SH-SY5Y (cell line): ENCODE data around the gene ARHGAP45.

Source experiments
- GATA2 ChIP-seq: IDR thresholded peaks from 2 replicates; pipeline ENCODE4 v1.6.1; 2011; ENCODE audit warnings: mild to moderate bottlenecking, low read depth, low read length
- GATA3 ChIP-seq: IDR thresholded peaks from 2 replicates; pipeline ENCODE4 v1.6.1; 2011; ENCODE audit warnings: low read depth, mild to moderate bottlenecking, low read length, moderate library complexity

DNA sequence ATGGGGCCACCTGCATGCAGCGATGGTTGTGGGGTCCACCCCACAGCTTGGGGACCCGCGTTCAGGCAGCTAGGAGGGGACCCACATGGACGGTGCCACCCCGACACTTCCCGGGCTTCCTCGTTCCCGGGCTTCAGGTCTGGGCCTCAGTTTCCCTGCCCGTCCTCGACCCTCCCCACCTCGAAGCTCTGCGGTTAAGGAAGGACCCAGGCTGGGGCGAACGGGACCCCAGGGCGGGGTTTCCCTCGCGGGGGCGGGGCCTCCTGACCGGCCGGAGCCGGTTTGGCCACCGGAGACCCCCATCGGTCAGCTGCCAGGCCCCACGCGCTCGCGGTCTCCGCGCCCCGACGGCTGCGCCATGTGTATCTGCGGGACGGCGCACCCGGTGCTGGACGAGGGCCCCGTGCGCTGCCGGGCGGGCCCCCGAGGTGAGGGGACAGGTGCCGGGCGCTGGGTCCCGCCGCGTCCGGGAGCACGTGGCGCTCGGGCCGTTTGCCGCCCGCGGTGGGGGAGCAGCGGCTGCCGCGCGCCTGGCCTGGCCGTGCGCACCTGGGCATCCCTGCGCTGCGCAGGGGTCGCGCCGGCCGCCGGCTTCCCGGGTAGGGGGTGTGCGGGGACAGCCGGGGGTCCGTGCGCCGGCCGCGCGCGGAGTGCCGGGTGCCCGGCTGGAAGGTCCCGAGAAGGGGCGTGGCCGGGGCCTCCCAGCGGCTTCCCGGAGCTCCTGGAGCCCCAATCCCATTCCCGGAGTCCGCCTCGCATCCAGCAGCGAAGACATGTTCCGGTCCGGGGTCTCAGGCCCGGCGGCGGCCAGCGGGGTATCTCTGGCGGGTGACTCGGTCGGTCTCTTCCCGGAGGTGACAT lies 4.2 kb downstream of the ARHGAP45 start:
- no peak for TF ChIP-seq GATA2
- no peak for TF ChIP-seq GATA3
